ENCODE measurements around the gene GPSM3. TPM values are rescaled to one million over a fixed set of nuclear protein-coding genes. Genes with fewer than 3 reads are reported as not detected.

GPSM3 gene
- total RNA-seq, 4 donors from 2014 or later: 5.9 to 17.7 (median 8.8) TPM

DNA sequence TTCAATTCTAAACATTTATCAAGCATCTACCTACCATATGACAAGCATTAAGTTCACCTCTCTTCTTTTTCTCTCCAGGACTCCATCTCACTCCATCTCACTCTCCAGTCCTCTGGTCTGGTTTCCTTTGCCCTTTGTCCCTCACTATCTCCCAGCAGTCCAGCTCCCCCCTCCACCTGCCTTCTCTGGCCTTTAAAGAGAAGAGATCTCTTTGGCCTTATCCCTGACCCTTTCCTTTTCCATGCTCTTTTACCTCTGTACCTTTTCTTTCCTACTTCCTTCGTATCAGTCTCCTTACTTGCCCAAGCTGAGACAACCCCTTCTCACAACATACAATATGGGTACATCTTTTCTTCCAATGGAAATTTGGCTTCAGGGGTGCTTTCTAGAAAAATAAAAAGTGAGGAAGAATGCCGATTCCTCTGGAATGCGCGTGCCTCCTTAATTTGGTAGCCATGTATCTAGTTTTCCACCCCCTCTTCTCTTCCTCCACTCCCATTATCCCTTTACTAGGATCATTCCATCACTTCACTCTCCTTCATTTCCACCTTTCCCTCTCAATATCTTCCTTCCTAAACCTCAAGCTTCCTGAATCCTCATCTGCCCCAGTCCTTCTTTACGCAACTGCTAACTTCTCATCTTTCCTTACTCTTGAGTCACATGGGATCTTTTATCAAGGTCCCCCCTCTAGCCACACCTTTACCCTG is 15.8 kb downstream of the GPSM3 start:
- H3K27ac ChIP-seq: peak overlapping the region; percentile 91 to 100 (median 95)
- TF ChIP-seq EP300 (IDR thresholded peaks at IDR 0.05) (no peak), POLR2A (IDR thresholded peaks at IDR 0.05) (no peak), CTCF (IDR thresholded peaks at IDR 0.05) (no peak)
- peak overlapping the region; percentile 67 to 88 (median 73) for H3K4me3 ChIP-seq
- H3K36me3 ChIP-seq: peaks cover 0 to 20% (median 4%) of the 10 kb centered on the region in 3 donors
- no peaks in the 10 kb centered on the region for H3K27me3 ChIP-seq
- WGBS, 2 donors: 14 to 15% methylated on average over 5 of the region's 5 CpGs
- no peak for DNase-seq (ENCODE audit: low spot score in 2 of 2)
- peaks cover 0 to 73% (median 32%) of the 10 kb centered on the region in 4 donors for H3K4me1 ChIP-seq
- no peaks in the 10 kb centered on the region for H3K9me3 ChIP-seq

DNA sequence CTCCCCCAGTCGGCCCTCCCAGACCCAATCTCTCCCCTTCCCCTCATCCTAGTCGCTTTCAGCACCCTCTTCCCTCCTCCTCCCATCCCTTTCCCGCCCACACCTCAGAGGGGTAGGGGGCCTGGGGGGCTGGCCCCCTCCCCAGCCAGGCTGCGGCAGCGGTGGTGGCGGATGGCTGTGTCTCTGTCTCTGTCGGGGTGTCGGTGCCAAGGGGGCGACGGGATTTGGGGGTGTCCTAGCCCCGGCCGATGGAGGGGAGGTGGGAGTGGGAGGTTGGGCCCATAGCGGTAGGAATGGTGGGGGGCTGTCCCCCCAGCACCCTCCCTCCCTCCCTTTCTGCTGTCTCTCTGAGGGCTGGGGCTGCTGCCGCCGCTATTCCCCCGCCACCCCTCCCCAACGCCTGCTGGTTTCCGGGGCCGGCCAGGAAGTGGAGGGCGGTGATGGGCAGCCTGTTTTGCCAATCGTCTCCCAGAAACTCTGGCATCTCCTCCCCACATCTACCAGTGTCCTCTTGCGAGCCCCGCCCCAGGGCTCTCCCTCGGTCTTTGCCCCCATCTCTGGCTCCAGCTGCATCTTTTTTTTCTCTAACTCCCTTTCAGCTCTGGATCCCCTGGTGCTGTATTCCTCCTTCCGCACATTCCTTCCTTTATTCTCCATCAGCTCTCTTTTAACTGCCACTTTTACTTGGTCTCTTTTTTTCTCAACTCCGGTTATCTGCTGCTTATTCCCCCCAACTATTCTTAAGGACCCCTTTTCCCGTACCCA is 16.6 kb downstream of the GPSM3 start, which contains the start of gene AGPAT1:
Gene AGPAT1 (minus strand): TSS at position 374 of the 765 bp plus-strand sequence. CDS start 4,588 bp downstream, outside the sequence.
- peak; percentile 95 to 97 for DNase-seq (ENCODE audit: low spot score in 2 of 2)
- Histone ChIP-seq H3K27ac (peak within 1 kb of the TSS; percentile 91 to 100 (median 95)), H3K4me1 (peaks cover 0 to 66% (median 32%) of the 10 kb centered on the region in 4 donors), H3K27me3 (no peaks in the 10 kb centered on the region), H3K4me3 (peak within 1 kb of the TSS; percentile 67 to 88 (median 73)), H3K9me3 (no peaks in the 10 kb centered on the region), H3K36me3 (peaks cover 0 to 20% (median 0%) of the 10 kb centered on the region in 3 donors)
- peak; percentile 56 to 84 for TF ChIP-seq POLR2A (IDR thresholded peaks at IDR 0.05)
- no peak for TF ChIP-seq CTCF (IDR thresholded peaks at IDR 0.05)
- TF ChIP-seq EP300 (IDR thresholded peaks at IDR 0.05): peak; percentile 64 to 93
- WGBS, 2 donors: 1 to 2% methylated on average over 27 of the region's 27 CpGs

DNA sequence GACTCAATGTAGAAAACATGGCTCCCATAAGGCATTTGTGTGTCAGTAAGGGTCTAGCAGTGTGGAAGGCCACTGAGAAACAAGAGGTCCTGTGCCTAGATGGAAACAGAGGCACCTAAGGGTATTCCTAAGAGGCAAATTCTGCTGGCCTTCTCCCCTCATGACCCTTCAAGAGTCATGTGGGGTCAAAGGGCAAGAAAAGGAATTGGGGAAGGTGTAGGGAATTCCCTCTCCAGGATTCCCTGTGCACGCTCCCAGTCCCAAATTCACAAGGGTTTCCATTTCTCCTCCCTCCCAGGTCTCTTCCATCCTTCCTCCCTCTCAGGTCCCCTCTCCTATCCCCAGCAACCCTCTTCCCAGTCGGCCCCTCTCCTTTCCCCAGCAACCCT is 17.1 kb downstream of the GPSM3 start:
- H3K36me3 ChIP-seq: peaks cover 0 to 21% (median 0%) of the 10 kb centered on the region in 3 donors
- H3K4me3 ChIP-seq: peak overlapping the region; percentile 67 to 88 (median 73)
- peaks cover 0 to 65% (median 32%) of the 10 kb centered on the region in 4 donors for H3K4me1 ChIP-seq
- no peak for TF ChIP-seq CTCF (IDR thresholded peaks at IDR 0.05)
- no peak for TF ChIP-seq EP300 (IDR thresholded peaks at IDR 0.05)
- DNase-seq (ENCODE audit: low spot score in 2 of 2): no peak
- H3K27ac ChIP-seq: peak overlapping the region; percentile 91 to 100 (median 95)
- no peaks in the 10 kb centered on the region for H3K9me3 ChIP-seq
- 5 to 19% methylated on average over 2 of the region's 2 CpGs for WGBS, 2 donors
- H3K27me3 ChIP-seq: no peaks in the 10 kb centered on the region

- H3K27me3 ChIP-seq: no peaks in the 10 kb centered on the region
- DNase-seq (ENCODE audit: low spot score in 2 of 2): no peak
- no peak overlapping the region for H3K27ac ChIP-seq
- 52 to 68% methylated on average over 1 of the region's 1 CpG for WGBS, 2 donors
- H3K36me3 ChIP-seq: peaks cover 0 to 21% (median 0%) of the 10 kb centered on the region in 3 donors
- H3K4me1 ChIP-seq: peaks cover 0 to 65% (median 31%) of the 10 kb centered on the region in 4 donors
- H3K9me3 ChIP-seq: no peaks in the 10 kb centered on the region
- no peak overlapping the region for H3K4me3 ChIP-seq
- TF ChIP-seq POLR2A (IDR thresholded peaks at IDR 0.05) (no peak), EP300 (IDR thresholded peaks at IDR 0.05) (no peak), CTCF (IDR thresholded peaks at IDR 0.05) (no peak)
Measured at GRCh38 chr6:32174416-32174815, 18.0 kb downstream of the GPSM3 start.

Data from tibial nerve (tissue), 4 donors.